Fibroblast of lung (primary cell): ENCODE data around the gene SMIM38. TPM values are rescaled to one million over a fixed set of nuclear protein-coding genes. Genes with fewer than 3 reads are reported as not detected.
A peak's percentile ranks its signal among the peaks of the same experiment; 100 is the strongest.

Experiments used
- DNase-seq, 2 donors: peaks; one replicate each; pipeline versions ENCODE4 v3.0.0 to v3.0.0-alpha.2; 2010; ENCODE audit warnings: low read depth in 2 of 2
- H2AFZ ChIP-seq: 2 replicates; pipeline ENCODE4 v1.5.1; 2012; ENCODE audit warnings: low read length, control low read depth, inconsistent platforms
- H3K27ac ChIP-seq: 2 replicates; pipeline ENCODE4 v1.5.1; 2011; ENCODE audit warnings: low read length, control low read depth; ENCODE audit not compliant: insufficient read depth
- H3K27me3 ChIP-seq: 2 replicates; pipeline ENCODE4 v1.5.1; 2011; ENCODE audit warnings: mild to moderate bottlenecking, low read length; ENCODE audit not compliant: control insufficient read depth, insufficient read depth
- H3K36me3 ChIP-seq: 2 replicates; pipeline ENCODE4 v1.5.1; 2011; ENCODE audit warnings: low read length; ENCODE audit not compliant: control insufficient read depth, insufficient read depth
- H3K4me1 ChIP-seq: 2 replicates; pipeline ENCODE4 v1.5.1; 2011; ENCODE audit warnings: low read length; ENCODE audit not compliant: control insufficient read depth, insufficient read depth; ENCODE audit errors: extremely low read depth
- H3K4me2 ChIP-seq: 2 replicates; pipeline ENCODE4 v1.5.1; 2011; ENCODE audit warnings: low read length, control low read depth; ENCODE audit not compliant: insufficient read depth; ENCODE audit errors: extremely low read depth
- H3K4me3 ChIP-seq, 4 experiments: fragments of 200-600 bp in 1 of 4; sonication (generic) in 1 of 4; replicated peaks in 1 of 4; 2 replicates each; pipeline ENCODE4 v1.5.1; 2011 to 2016; ENCODE audit warnings: low read length in 4 of 4, low read depth in 3 of 4, mild to moderate bottlenecking in 3 of 4, control low read depth in 2 of 4, inconsistent platforms in 1 of 4, mixed read lengths in 1 of 4; ENCODE audit not compliant: insufficient read depth in 1 of 4; ENCODE audit errors: control extremely low read depth in 1 of 4
- H3K79me2 ChIP-seq: 2 replicates; pipeline ENCODE4 v1.5.1; 2012; ENCODE audit warnings: mild to moderate bottlenecking, low read length, inconsistent platforms; ENCODE audit not compliant: control insufficient read depth, insufficient read depth
- H3K9ac ChIP-seq: 2 replicates; pipeline ENCODE4 v1.5.1; 2011; ENCODE audit warnings: mild to moderate bottlenecking, low read length, control low read depth; ENCODE audit not compliant: insufficient read depth
- H3K9me3 ChIP-seq: 2 replicates; pipeline ENCODE4 v1.5.1; 2012; ENCODE audit warnings: low read depth, low read length; ENCODE audit not compliant: control insufficient read depth, insufficient read depth
- H4K20me1 ChIP-seq: 2 replicates; pipeline ENCODE4 v1.5.1; 2011; ENCODE audit warnings: low read length; ENCODE audit not compliant: control insufficient read depth, insufficient read depth; ENCODE audit errors: extremely low read depth
- EZH2 ChIP-seq: IDR thresholded peaks from 2 replicates; pipeline ENCODE4 v1.5.1; 2012; ENCODE audit warnings: low read length, control low read depth, mild to moderate bottlenecking; ENCODE audit errors: missing control alignments
- polyA plus RNA-seq, 2 donors: library from polyadenylated mRNA; depleted of rRNA in 1 of 2; stranded (reverse) in 1 of 2; unstranded in 1 of 2; fragments of >200 nt; gene quantifications; 2 replicates each; pipeline ENCODE4 v1.2.1, GENCODE V29; 2011 to 2012; ENCODE audit warnings: missing spikeins in 1 of 2
- total RNA-seq: library from RNA; depleted of rRNA; stranded (reverse); fragments of >200 nt; gene quantifications from 2 replicates; pipeline ENCODE4 v1.2.1, GENCODE V29; 2014
- TF ChIP-seq, protein P1 (sequence below), 2 donors: IDR thresholded peaks in 1 of 2; conservative IDR thresholded peaks in 1 of 2; 1 replicate in 1 of 2; 2 replicates in 1 of 2; pipeline ENCODE4 v1.5.1; 2011 to 2012; ENCODE audit warnings: low read length in 2 of 2, control low read depth in 1 of 2, inconsistent platforms in 1 of 2, low read depth in 1 of 2, mild to moderate bottlenecking in 1 of 2

The SMIM38 gene
- total and polyA plus RNA-seq, 2 donors (not counting 1 experiment from before 2014, with no cell fraction given): 0.06 to 0.33 TPM

GRCh38 chr11:69170704-69171103, 15.0 kb downstream of the SMIM38 start:
- TF ChIP-seq, protein P1, sequence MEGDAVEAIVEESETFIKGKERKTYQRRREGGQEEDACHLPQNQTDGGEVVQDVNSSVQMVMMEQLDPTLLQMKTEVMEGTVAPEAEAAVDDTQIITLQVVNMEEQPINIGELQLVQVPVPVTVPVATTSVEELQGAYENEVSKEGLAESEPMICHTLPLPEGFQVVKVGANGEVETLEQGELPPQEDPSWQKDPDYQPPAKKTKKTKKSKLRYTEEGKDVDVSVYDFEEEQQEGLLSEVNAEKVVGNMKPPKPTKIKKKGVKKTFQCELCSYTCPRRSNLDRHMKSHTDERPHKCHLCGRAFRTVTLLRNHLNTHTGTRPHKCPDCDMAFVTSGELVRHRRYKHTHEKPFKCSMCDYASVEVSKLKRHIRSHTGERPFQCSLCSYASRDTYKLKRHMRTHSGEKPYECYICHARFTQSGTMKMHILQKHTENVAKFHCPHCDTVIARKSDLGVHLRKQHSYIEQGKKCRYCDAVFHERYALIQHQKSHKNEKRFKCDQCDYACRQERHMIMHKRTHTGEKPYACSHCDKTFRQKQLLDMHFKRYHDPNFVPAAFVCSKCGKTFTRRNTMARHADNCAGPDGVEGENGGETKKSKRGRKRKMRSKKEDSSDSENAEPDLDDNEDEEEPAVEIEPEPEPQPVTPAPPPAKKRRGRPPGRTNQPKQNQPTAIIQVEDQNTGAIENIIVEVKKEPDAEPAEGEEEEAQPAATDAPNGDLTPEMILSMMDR (conservative IDR thresholded peaks at IDR 0.05 in 1 of 2, IDR thresholded peaks at IDR 0.05 in 1 of 2; ENCODE audit: low read depth in 1 of 2, low read length in 2 of 2): no peak
- no peak for TF ChIP-seq EZH2
- Histone ChIP-seq H4K20me1 (no peaks in the 10 kb centered on the region), H3K4me3 (no peak overlapping the region), H2AFZ (no peak overlapping the region), H3K36me3 (no peaks in the 10 kb centered on the region), H3K9me3 (no peaks in the 10 kb centered on the region), H3K4me2 (no peak overlapping the region), H3K4me1 (peaks cover 10% of the 10 kb centered on the region), H3K79me2 (no peaks in the 10 kb centered on the region), H3K27me3 (peaks cover 8% of the 10 kb centered on the region), H3K27ac (no peak overlapping the region), H3K9ac (no peak overlapping the region)
- no peak for DNase-seq

DNA sequence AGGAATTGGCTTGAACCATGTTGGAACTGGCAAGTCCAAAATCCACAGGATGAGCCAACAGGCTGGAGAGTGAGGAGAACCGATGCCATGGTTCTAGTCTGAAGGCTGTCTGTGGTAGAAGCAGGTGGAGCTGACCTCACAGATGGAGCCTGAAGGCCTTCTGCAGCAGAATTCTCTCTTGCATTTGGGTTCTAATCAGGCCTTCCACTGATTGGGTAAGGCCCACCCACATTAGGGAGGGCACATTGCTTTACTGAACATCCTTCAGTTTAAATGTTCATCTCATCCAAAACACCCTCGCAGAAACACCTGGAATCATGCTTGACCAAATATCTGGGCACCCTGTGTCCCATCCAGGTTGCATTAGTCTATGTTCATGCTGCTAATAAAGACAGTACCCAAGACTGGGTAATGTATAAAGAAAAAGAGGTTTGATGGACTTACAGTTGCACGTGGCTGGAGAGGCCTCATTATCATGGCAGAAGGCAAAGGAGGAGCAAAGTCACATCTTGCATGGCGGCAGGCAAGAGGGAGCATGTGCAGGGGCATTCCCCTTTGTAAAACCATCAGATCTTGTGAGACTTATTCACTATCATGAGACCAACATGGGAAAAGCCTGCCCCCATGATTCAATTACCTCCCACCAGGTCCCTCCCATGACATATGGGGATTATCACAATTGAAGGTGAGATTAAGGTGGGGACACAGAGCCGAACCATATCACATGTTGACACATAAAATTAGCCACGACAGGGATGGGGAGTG, 15.9 kb downstream of the SMIM38 start:
- H3K36me3 ChIP-seq: no peaks in the 10 kb centered on the region
- no peak overlapping the region for H3K4me3 ChIP-seq
- no peaks in the 10 kb centered on the region for H4K20me1 ChIP-seq
- H3K27me3 ChIP-seq: peaks cover 8% of the 10 kb centered on the region
- H3K4me2 ChIP-seq: no peak overlapping the region
- H3K27ac ChIP-seq: no peak overlapping the region
- H3K4me1 ChIP-seq: peaks cover 3% of the 10 kb centered on the region
- H2AFZ ChIP-seq: no peak overlapping the region
- no peak for DNase-seq
- no peak overlapping the region for H3K9ac ChIP-seq
- H3K79me2 ChIP-seq: no peaks in the 10 kb centered on the region
- TF ChIP-seq, protein P1 (conservative IDR thresholded peaks at IDR 0.05 in 1 of 2, IDR thresholded peaks at IDR 0.05 in 1 of 2; ENCODE audit: low read depth in 1 of 2, low read length in 2 of 2): no peak
- no peak for TF ChIP-seq EZH2
- no peaks in the 10 kb centered on the region for H3K9me3 ChIP-seq

GRCh38 chr11:69172674-69173073, 16.9 kb downstream of the SMIM38 start:
- peak in 1 of 2 donors; percentile 12 for DNase-seq
- H3K79me2 ChIP-seq: no peaks in the 10 kb centered on the region

More at GRCh38 chr11:69172674-69173073, 16.9 kb downstream of the SMIM38 start:
- Histone ChIP-seq H3K27me3 (peaks cover 8% of the 10 kb centered on the region), H3K36me3 (no peaks in the 10 kb centered on the region), H3K4me2 (no peak overlapping the region), H3K9me3 (no peaks in the 10 kb centered on the region), H3K4me1 (no peaks in the 10 kb centered on the region), H3K27ac (no peak overlapping the region), H4K20me1 (no peaks in the 10 kb centered on the region), H3K4me3 (no peak overlapping the region), H2AFZ (no peak overlapping the region), H3K9ac (no peak overlapping the region)
- no peak for TF ChIP-seq EZH2
- TF ChIP-seq, protein P1 (conservative IDR thresholded peaks at IDR 0.05 in 1 of 2, IDR thresholded peaks at IDR 0.05 in 1 of 2; ENCODE audit: low read depth in 1 of 2, low read length in 2 of 2): no peak
